Heart left ventricle (tissue), 13 donors: ENCODE measurements around the gene LFNG.

Experiments used
- POLR2A ChIP-seq, 2 donors: fragments of 450-650 bp; IDR thresholded peaks; one replicate each; pipeline ENCODE4 v1.6.1; 2017; ENCODE audit warnings: antibody characterized with exemption in 2 of 2, mild to moderate bottlenecking in 2 of 2, moderate library complexity in 2 of 2
- TF ChIP-seq, protein P1 (sequence below), 12 donors: fragments of 200-600 bp; sonication (generic) in 4 of 12; IDR thresholded peaks; one replicate each; pipeline versions ENCODE4 v1.5.0 to v1.8.0; 2018 to 2022; ENCODE audit warnings: antibody characterized with exemption in 12 of 12, mild to moderate bottlenecking in 5 of 12
- donor health status: ischemic (EF 13 %, LVEDD 7.1; RV severe dilation, severe dysfunction).
- donor health status: DM: no; HTN: yes; CAD: no.
- donor health status: DM: no; HTN: no; CAD: no.
- donor health status: ischemic (EF 25% LVEDD 6.9; RV normal size, moderate dysfunction).
- donor health status: ischemic (EF 25% LVEDD 5.7; RV mildly dilated, moderate dysfunction).
- donor health status: ischemic (EF 35%, LVEDD 5.7; RV mildly dilated, moderate dysfunction).
- donor health status: nonischemic (EF 11% LVEDD 7.7; RV severe dilation, severe dysfunction).
- donor health status: DM: yes; HTN: yes; CAD: no.
- donor health status: PGD.
- donor health status: ischemic (EF 29% LVEDD 5.4; RV normal size, mild dysfunction).
- donor health status: nonischemic (EF 23%, LVEDD 6.1; RV moderate dilation, normal function).

DNA sequence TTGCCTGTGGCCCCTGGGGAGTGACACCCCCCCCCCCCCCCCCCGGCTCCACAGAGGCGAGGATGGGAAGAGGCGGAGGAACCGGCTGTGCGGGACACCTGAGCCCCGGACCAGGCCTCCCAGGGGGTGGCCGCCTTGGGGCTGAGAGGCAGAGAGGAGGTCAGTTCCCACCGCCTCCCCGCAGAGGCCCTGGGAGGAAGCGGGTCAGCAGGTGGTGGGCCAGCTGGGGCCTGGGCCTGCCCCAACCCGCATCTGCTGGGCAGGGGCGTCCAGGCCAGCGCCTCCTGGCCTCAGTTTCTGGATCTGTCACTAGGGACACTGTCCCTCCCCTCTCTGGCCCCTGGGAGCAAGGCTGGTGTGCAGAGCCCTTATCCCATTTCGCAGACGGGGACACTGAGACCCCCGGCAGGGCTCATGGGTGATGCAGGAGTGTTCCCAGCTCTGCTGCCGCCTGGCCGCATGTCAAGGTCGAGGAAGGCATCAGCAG, 14.6 kb upstream of the LFNG start:
- TF ChIP-seq POLR2A (IDR thresholded peaks at IDR 0.05): no peak
- TF ChIP-seq, protein P1, sequence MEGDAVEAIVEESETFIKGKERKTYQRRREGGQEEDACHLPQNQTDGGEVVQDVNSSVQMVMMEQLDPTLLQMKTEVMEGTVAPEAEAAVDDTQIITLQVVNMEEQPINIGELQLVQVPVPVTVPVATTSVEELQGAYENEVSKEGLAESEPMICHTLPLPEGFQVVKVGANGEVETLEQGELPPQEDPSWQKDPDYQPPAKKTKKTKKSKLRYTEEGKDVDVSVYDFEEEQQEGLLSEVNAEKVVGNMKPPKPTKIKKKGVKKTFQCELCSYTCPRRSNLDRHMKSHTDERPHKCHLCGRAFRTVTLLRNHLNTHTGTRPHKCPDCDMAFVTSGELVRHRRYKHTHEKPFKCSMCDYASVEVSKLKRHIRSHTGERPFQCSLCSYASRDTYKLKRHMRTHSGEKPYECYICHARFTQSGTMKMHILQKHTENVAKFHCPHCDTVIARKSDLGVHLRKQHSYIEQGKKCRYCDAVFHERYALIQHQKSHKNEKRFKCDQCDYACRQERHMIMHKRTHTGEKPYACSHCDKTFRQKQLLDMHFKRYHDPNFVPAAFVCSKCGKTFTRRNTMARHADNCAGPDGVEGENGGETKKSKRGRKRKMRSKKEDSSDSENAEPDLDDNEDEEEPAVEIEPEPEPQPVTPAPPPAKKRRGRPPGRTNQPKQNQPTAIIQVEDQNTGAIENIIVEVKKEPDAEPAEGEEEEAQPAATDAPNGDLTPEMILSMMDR (IDR thresholded peaks at IDR 0.05): no peak
